Keratinocyte (primary cell): ENCODE measurements around the gene SIX5.

ENCODE experiments used
- EZH2 ChIP-seq: IDR thresholded peaks from one replicate; pipeline ENCODE4 v1.6.1; 2012; ENCODE audit warnings: inconsistent platforms, mild to moderate bottlenecking, low read length, moderate library complexity
- TF ChIP-seq, protein P1 (sequence below), 3 experiments: IDR thresholded peaks in 1 of 3; conservative IDR thresholded peaks in 1 of 3; optimal IDR thresholded peaks in 1 of 3; 2 replicates in 2 of 3; 3 replicates in 1 of 3; pipeline versions ENCODE3 to v1.5.1; 2011; ENCODE audit warnings: low read length in 3 of 3, mild to moderate bottlenecking in 3 of 3, moderate library complexity in 2 of 3, control low read depth in 1 of 3, inconsistent platforms in 1 of 3; ENCODE audit not compliant: insufficient read depth in 2 of 3; ENCODE audit errors: extremely low read depth in 1 of 3

DNA sequence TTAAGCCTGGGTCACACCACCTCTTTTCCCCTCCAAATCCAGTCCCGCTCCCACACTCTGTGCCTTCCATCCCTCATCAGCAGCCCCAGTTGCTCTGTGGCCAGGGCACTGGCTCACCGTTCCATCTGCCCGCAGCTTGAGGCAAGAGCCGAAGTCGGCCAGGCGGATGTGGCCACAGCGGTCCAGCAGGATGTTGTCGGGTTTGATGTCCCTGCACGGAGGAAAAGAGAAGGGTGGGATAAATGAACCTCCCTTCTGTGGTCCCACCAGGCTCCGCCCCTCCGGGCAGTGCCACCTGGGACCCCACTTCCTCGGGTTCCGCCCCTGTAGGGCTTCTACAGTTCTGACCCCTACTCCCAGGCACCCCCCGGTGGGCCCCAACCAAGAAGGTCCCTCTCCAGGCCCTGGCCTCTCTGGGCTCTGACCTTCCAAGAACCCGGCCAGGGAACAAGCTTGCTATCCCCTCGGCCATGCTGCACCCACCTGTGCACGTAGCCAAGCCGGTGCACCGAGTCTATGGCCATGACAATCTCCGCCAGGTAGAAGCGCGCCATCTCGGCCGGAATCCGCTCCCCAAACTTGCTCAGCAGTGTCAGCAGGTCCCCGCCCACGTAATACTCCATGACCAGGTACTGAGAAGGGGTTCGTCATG, 9.1 kb upstream of the SIX5 start:
- TF ChIP-seq, protein P1, sequence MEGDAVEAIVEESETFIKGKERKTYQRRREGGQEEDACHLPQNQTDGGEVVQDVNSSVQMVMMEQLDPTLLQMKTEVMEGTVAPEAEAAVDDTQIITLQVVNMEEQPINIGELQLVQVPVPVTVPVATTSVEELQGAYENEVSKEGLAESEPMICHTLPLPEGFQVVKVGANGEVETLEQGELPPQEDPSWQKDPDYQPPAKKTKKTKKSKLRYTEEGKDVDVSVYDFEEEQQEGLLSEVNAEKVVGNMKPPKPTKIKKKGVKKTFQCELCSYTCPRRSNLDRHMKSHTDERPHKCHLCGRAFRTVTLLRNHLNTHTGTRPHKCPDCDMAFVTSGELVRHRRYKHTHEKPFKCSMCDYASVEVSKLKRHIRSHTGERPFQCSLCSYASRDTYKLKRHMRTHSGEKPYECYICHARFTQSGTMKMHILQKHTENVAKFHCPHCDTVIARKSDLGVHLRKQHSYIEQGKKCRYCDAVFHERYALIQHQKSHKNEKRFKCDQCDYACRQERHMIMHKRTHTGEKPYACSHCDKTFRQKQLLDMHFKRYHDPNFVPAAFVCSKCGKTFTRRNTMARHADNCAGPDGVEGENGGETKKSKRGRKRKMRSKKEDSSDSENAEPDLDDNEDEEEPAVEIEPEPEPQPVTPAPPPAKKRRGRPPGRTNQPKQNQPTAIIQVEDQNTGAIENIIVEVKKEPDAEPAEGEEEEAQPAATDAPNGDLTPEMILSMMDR (optimal IDR thresholded peaks at IDR 0.05 in 1 of 3, IDR thresholded peaks at IDR 0.05 in 1 of 3, conservative IDR thresholded peaks at IDR 0.05 in 1 of 3; ENCODE audit: extremely low read depth in 1 of 3, insufficient read depth in 2 of 3, low read length in 3 of 3), result no peak
- no peak for TF ChIP-seq EZH2
